Measurements from ENCODE around the gene MIPOL1.
"Not testable (repeated sequence)": the region's sequence is repeated elsewhere in the genome, so short reads cannot be mapped to it uniquely, and the experiment has no call there.

The MIPOL1 gene

GRCh38 chr14:37278636-37279538 lies 81.2 kb downstream of the MIPOL1 start:
- DNase-seq (ENCODE audit: low read depth in 2 of 3, low spot score in 1 of 3) = no peak

- DNase-seq (ENCODE audit: low read depth in 2 of 3, low spot score in 1 of 3) = no peak
These were observed 82.1 kb downstream of the MIPOL1 start for GRCh38 chr14:37279818-37280217.

GRCh38 chr14:37284760-37285159 lies 87.0 kb downstream of the MIPOL1 start:
- no peak for DNase-seq (ENCODE audit: low read depth in 2 of 3, low spot score in 1 of 3)

- DNase-seq (ENCODE audit: low read depth in 2 of 3, low spot score in 1 of 3) = no peak
These were observed 87.5 kb downstream of the MIPOL1 start for GRCh38 chr14:37285220-37285619.

- no peak for DNase-seq (ENCODE audit: low read depth in 2 of 3, low spot score in 1 of 3)
These were observed 92.0 kb downstream of the MIPOL1 start for GRCh38 chr14:37289688-37290087.

GRCh38 chr14:37295262-37295661 lies 97.5 kb downstream of the MIPOL1 start:
- not testable (repeated sequence) for DNase-seq (ENCODE audit: low read depth in 2 of 3, low spot score in 1 of 3)

- DNase-seq (ENCODE audit: low read depth in 2 of 3, low spot score in 1 of 3) = no peak
These were observed 113.5 kb downstream of the MIPOL1 start for GRCh38 chr14:37311252-37311651.

- no peak for DNase-seq (ENCODE audit: low read depth in 2 of 3, low spot score in 1 of 3)
These were observed 121.2 kb downstream of the MIPOL1 start for GRCh38 chr14:37318938-37319337.

- no peak for DNase-seq (ENCODE audit: low read depth in 2 of 3, low spot score in 1 of 3)
These were observed 122.4 kb downstream of the MIPOL1 start for GRCh38 chr14:37320106-37320505.

GRCh38 chr14:37325332-37325731 lies 127.6 kb downstream of the MIPOL1 start:
- DNase-seq (ENCODE audit: low read depth in 2 of 3, low spot score in 1 of 3) = no peak

- DNase-seq (ENCODE audit: low read depth in 2 of 3, low spot score in 1 of 3) = no peak
These were observed 128.7 kb downstream of the MIPOL1 start for GRCh38 chr14:37326434-37326833.

GRCh38 chr14:37327933-37328332 lies 130.2 kb downstream of the MIPOL1 start:
- DNase-seq (ENCODE audit: low read depth in 2 of 3, low spot score in 1 of 3) = not testable (repeated sequence)

GRCh38 chr14:37328673-37329072 lies 130.9 kb downstream of the MIPOL1 start:
- no peak for DNase-seq (ENCODE audit: low read depth in 2 of 3, low spot score in 1 of 3)

- DNase-seq (ENCODE audit: low read depth in 2 of 3, low spot score in 1 of 3) = no peak
These were observed 131.7 kb downstream of the MIPOL1 start for GRCh38 chr14:37329189-37330001.

- no peak for DNase-seq (ENCODE audit: low read depth in 2 of 3, low spot score in 1 of 3)
These were observed 133.2 kb downstream of the MIPOL1 start for GRCh38 chr14:37330910-37331309.

- no peak for DNase-seq (ENCODE audit: low read depth in 2 of 3, low spot score in 1 of 3)
These were observed 142.6 kb downstream of the MIPOL1 start for GRCh38 chr14:37340353-37340752.

- no peak for DNase-seq (ENCODE audit: low read depth in 2 of 3, low spot score in 1 of 3)
These were observed 145.8 kb downstream of the MIPOL1 start for GRCh38 chr14:37343307-37344094.

GRCh38 chr14:37363661-37364060 lies 165.9 kb downstream of the MIPOL1 start:
- DNase-seq (ENCODE audit: low read depth in 2 of 3, low spot score in 1 of 3) = no peak

GRCh38 chr14:37369425-37369824 lies 171.7 kb downstream of the MIPOL1 start:
- no peak for DNase-seq (ENCODE audit: low read depth in 2 of 3, low spot score in 1 of 3)

- no peak for DNase-seq (ENCODE audit: low read depth in 2 of 3, low spot score in 1 of 3)
These were observed 177.8 kb downstream of the MIPOL1 start for GRCh38 chr14:37375566-37375965.

GRCh38 chr14:37376944-37377609 lies 179.3 kb downstream of the MIPOL1 start:
- no peak for DNase-seq (ENCODE audit: low read depth in 2 of 3, low spot score in 1 of 3)

Data from stimulated activated CD4-positive, alpha-beta T cell treated with anti-CD3 and anti-CD28 coated beads, Interleukin-12 subunit alpha, Interleukin-12 subunit beta, amount 100 ng/mL, for 48 hours (primary cell).